RWPE2 (cell line): Measurements from ENCODE around the gene TJP2.

Experiments used
- ATAC-seq: fragments of 200-7000 bp; cut with Tn5 transposase; 3 replicates; pipeline ENCODE4 v1.9.1; 2021; ENCODE audit warnings: low read depth
- DNase-seq: peaks from one replicate; pipeline ENCODE4 v3.0.0-alpha.2; 2020; ENCODE audit warnings: low spot score
- H3K27ac ChIP-seq: fragments of 450-650 bp; 2 replicates; pipeline ENCODE4 v1.5.1; 2017; ENCODE audit warnings: mild to moderate bottlenecking; ENCODE audit not compliant: poor library complexity, severe bottlenecking
- H3K27me3 ChIP-seq: fragments of 250-450 bp; sonication (Bioruptor Pico); 2 replicates; pipeline ENCODE4 v1.5.1; 2021; ENCODE audit warnings: mild to moderate bottlenecking, moderate library complexity; ENCODE audit not compliant: insufficient read depth, poor library complexity, severe bottlenecking
- H3K36me3 ChIP-seq: fragments of 250-450 bp; sonication (Bioruptor Pico); 2 replicates; pipeline ENCODE4 v1.5.1; 2020; ENCODE audit warnings: low read depth, mild to moderate bottlenecking, moderate library complexity
- H3K4me1 ChIP-seq: fragments of 250-450 bp; sonication (Bioruptor Pico); 2 replicates; pipeline ENCODE4 v1.5.1; 2021; ENCODE audit warnings: mild to moderate bottlenecking, moderate library complexity; ENCODE audit not compliant: insufficient read depth, poor library complexity, severe bottlenecking
- H3K4me3 ChIP-seq: fragments of 250-450 bp; sonication (Bioruptor Pico); 2 replicates; pipeline ENCODE4 v1.5.1; 2021; ENCODE audit warnings: mild to moderate bottlenecking, moderate library complexity; ENCODE audit not compliant: severe bottlenecking
- H3K9me3 ChIP-seq: fragments of 250-450 bp; sonication (Bioruptor Pico); 2 replicates; pipeline ENCODE4 v1.5.1; 2021; ENCODE audit warnings: mild to moderate bottlenecking, moderate library complexity; ENCODE audit not compliant: severe bottlenecking
- CTCF ChIP-seq: fragments of 450-650 bp; IDR thresholded peaks from one replicate; pipeline ENCODE4 v1.5.1; 2017; ENCODE audit warnings: mild to moderate bottlenecking, moderate library complexity; ENCODE audit not compliant: poor library complexity, severe bottlenecking

The TJP2 gene

GRCh38 chr9:69184266-69184665 is 10.2 kb downstream of the TJP2 start:
- no peak for TF ChIP-seq CTCF
- ATAC-seq (no peak), DNase-seq (no peak)
- Histone ChIP-seq H3K9me3 (no peaks in the 10 kb centered on the region), H3K27me3 (no peaks in the 10 kb centered on the region), H3K4me3 (no peak overlapping the region), H3K4me1 (peaks cover 44% of the 10 kb centered on the region), H3K27ac (no peak overlapping the region), H3K36me3 (peaks cover 40% of the 10 kb centered on the region)

GRCh38 chr9:69186841-69187611 is 12.9 kb downstream of the TJP2 start:
- TF ChIP-seq CTCF, result no peak
- Histone ChIP-seq H3K9me3 (no peaks in the 10 kb centered on the region), H3K27me3 (no peaks in the 10 kb centered on the region), H3K27ac (peak overlapping the region; percentile 68), H3K4me1 (peaks cover 19% of the 10 kb centered on the region), H3K4me3 (no peak overlapping the region), H3K36me3 (peaks cover 38% of the 10 kb centered on the region)
- DNase-seq (no peak), ATAC-seq (peak; percentile 82)

GRCh38 chr9:69188975-69189374 is 14.9 kb downstream of the TJP2 start:
- H3K4me3 ChIP-seq, result no peak overlapping the region
- no peak for TF ChIP-seq CTCF
- no peaks in the 10 kb centered on the region for H3K9me3 ChIP-seq
- H3K27ac ChIP-seq, result no peak overlapping the region
- DNase-seq (no peak), ATAC-seq (no peak)
- peaks cover 22% of the 10 kb centered on the region for H3K4me1 ChIP-seq
- H3K27me3 ChIP-seq, result no peaks in the 10 kb centered on the region
- peaks cover 21% of the 10 kb centered on the region for H3K36me3 ChIP-seq

GRCh38 chr9:69190086-69190862 is 16.2 kb downstream of the TJP2 start:
- no peak overlapping the region for H3K4me3 ChIP-seq
- H3K4me1 ChIP-seq, result peaks cover 22% of the 10 kb centered on the region
- no peaks in the 10 kb centered on the region for H3K9me3 ChIP-seq
- peak overlapping the region; percentile 17 for H3K27ac ChIP-seq
- peaks cover 13% of the 10 kb centered on the region for H3K36me3 ChIP-seq
- no peak for DNase-seq
- H3K27me3 ChIP-seq, result no peaks in the 10 kb centered on the region
- ATAC-seq, result no peak
- no peak for TF ChIP-seq CTCF

GRCh38 chr9:69190863-69191181 is 16.7 kb downstream of the TJP2 start:
- H3K27ac ChIP-seq, result peak overlapping the region; percentile 17

More at GRCh38 chr9:69190863-69191181, 16.7 kb downstream of the TJP2 start:
- ATAC-seq, result no peak
- Histone ChIP-seq H3K36me3 (peaks cover 11% of the 10 kb centered on the region), H3K27me3 (no peaks in the 10 kb centered on the region), H3K4me3 (no peak overlapping the region), H3K9me3 (no peaks in the 10 kb centered on the region), H3K4me1 (peaks cover 22% of the 10 kb centered on the region)
- DNase-seq, result no peak
- TF ChIP-seq CTCF, result no peak
